Muscle of arm (tissue), 12 donors: Measurements from ENCODE around the gene TXLNG. TPM values are rescaled to one million over a fixed set of nuclear protein-coding genes. Genes with fewer than 3 reads are reported as not detected.
"Not testable (repeated sequence)": the region's sequence is repeated elsewhere in the genome, so short reads cannot be mapped to it uniquely, and the experiment has no call there.

Source experiments
- DNase-seq: peaks from one replicate; pipeline ENCODE4 v3.0.0-alpha.2; 2013
- polyA plus RNA-seq, 12 donors: library from polyadenylated mRNA; unstranded; fragments of 120-200 nt; gene quantifications; one replicate each; pipeline ENCODE4 v1.2.1, GENCODE V29; 2013; ENCODE audit not compliant: insufficient read length in 12 of 12

Gene TXLNG
- polyA plus RNA-seq, 12 donors, result 7.9 to 14.2 (median 9.7) TPM; not detected in 1

DNA sequence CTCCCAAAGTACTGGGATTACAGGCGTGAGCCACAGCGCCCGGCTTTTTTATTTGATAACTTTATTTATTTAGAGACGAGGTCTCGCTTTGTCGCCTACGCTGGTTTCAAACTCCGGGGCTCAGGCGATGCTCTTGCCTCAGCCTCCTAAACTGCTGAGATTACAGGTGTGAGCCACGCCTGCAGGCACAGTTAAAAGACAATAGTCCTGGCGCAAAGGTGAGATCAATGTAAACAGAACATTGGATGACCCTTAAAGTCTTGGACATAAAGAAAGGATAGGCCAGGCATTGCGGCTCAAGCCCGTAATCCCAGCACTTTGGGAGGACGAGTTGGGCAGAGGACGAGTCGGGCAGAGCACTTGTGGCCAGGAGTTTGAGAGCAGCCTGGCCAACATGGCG, 2.8 kb upstream of the TXLNG start:
- DNase-seq, result no peak

GRCh38 chrX:16784440-16784839, 1.8 kb upstream of the TXLNG start:
- DNase-seq, result not testable (repeated sequence)

GRCh38 chrX:16785247-16786138, 773 bp upstream of the TXLNG start:
- no peak for DNase-seq

DNA sequence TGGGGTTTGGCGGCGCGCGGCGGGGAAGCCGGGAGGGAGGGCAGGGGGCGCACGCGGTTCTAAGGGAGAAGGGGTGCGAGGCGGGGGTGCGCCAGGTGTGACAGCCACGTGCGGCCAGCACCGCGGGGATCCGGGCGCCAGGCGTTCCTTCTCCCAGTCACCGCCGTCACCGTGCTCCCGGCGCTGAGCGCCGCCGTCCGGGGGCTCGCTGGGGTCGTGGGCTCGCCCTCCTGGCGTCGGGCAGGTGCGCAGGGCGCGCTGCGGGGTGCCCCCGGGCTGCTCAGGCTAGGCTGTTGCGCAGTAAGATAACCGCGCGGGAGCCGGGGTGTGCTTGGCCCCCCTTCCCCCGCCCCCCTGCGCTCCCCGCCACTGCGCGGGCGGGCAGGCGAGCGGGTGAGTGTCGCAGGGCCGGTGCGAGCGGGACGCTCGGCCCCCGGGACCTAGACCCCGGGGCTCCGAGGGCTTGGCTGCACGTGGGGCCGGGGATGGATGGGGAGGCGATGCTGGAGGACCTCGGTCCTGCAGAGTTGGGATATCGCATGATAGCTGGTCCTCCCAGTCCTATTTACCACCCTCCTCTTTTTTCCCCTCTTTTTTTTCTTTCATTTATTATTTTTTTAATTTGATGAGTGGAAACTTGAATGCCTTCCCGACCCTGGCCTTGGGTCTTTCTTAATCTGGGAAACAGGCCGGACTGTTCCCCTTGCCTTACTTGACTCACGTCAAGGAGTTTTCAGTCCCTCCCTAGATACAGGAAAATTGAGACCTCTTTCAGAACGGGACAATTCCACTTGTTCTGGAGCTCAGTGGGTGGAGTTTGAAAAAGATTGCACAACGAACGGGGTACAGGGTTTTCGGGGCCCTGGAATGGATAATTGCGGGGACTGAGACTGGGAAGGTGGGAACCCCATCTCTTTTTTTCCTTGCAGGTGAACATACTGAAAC, 797 bp downstream of the TXLNG start:
- DNase-seq, result no peak

DNA sequence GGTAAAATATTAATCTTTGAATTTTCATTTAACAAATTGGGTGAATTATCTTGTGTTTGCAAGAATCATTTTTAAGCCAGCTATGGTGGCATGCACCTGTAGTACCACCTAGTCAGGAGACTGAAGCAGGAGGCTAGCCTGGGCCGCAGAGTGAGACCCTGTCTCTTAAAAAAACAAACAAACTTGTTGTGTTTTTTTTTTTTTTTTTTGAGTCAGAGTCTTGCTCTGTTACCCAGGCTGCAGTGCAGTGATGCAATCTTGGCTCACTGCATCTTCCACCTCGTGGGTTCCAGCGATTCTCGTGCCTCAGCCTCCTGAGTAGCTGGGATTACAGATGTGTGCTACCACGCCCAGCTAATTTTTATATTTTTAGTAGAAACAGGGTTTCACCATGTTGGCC, 2.2 kb downstream of the TXLNG start:
- no peak for DNase-seq

GRCh38 chrX:16796298-16796697, 10.0 kb downstream of the TXLNG start:
- DNase-seq, result no peak

- no peak for DNase-seq
Measured at GRCh38 chrX:16797358-16797757, 11.1 kb downstream of the TXLNG start.

- DNase-seq, result no peak
Measured at GRCh38 chrX:16797841-16798240, 11.6 kb downstream of the TXLNG start.

- DNase-seq, result no peak
Measured at GRCh38 chrX:16804923-16805464, 18.7 kb downstream of the TXLNG start.

DNA sequence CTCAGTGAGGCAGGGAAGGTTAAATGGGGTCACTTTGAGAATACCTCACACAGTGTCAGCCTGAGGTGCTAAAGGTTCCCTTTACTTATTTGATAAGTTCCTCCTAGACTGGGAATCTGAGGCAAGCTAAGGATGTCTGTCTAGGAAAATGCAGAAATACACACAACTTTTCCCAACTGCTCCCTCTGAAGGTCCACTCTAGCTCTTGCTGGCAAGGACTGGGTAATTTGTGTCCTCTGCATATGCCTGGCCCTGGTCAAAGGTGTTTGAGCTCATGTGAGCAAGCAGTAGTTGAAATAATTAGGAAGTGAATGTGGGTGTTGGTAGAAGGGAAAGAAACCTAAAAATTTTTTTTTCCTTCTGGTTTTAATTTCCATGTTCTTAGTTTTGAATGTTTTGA, 21.3 kb downstream of the TXLNG start:
- no peak for DNase-seq

- no peak for DNase-seq
Measured at GRCh38 chrX:16807976-16808542, 21.8 kb downstream of the TXLNG start.

GRCh38 chrX:16814597-16814996, 28.3 kb downstream of the TXLNG start:
- DNase-seq, result no peak

GRCh38 chrX:16819634-16820033, 33.4 kb downstream of the TXLNG start:
- DNase-seq, result no peak

GRCh38 chrX:16822723-16823122, 36.5 kb downstream of the TXLNG start:
- DNase-seq, result no peak

DNA sequence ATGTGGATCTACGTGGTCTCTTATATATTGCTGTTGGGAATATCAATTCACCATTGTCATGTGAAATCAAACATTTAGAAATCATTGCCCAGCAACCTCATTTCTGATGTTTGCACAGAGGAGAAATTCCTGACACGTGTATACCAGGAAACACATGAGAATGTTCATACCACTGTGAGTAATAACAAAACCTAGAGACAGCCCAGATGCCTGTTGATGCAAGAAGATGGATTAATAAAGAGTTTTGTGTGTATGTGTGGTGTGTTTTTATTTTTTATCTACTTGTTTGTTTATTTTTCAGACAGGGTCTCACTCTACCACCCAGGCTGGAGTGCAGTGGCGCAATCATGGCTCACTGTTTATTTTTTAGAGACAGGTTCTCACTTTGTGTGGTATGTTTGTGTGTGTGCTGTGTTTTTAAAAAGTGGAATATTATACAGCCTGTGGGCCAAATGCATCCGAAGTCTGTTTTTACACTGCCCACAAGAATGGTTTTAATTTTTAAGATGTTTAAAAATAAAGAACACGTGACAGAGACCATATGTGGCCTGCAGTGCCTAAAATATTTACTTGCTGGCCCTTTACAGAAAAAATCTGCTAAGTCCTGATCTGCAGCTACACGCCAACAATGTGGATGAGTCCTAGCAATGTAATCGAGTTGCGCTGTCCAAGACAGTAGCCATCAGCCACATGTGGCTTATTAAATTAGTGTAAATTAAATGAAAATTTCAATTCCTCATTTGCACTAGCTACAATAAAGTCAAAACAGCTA, 39.2 kb downstream of the TXLNG start:
- DNase-seq, result no peak

DNA sequence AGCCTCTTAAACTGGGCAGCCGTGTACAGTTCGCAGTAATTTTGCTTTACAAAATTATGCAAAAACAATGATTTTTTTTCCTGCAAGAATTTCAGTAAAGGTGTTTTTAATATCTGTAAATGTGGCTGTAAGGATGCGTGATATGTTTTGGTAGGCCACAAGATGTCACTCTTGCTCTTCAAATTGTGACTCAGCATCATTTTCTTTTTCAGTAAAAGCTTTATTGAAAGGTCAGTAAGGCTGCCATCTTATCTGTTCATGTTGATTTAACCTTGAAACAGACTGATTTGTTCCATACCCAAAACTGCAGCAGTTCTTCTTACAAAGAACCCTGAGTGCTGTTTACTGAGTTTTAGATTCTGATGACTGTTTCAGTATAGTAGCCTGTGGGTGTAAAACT, 39.9 kb downstream of the TXLNG start:
- peak; percentile 37 for DNase-seq

DNA sequence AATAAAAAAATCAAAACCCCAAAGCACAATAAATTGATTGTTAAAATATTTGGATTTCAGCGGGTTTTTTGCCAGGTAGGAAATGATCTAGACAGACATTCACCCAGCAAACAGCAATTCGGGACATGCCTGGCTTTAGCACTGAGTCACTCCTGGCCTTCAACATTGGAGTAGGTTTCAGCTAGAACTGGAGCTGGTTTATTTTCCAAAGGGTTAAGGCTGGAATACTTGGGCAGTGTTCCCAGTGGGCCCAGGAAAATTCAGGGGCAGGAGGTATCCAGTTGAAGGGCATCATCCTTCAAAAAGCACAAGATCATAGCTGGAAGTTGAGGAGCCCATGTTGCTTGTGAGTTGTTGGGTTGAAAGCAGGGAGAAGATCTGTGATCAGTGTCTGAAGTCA, 41.0 kb downstream of the TXLNG start:
- DNase-seq, result no peak

DNA sequence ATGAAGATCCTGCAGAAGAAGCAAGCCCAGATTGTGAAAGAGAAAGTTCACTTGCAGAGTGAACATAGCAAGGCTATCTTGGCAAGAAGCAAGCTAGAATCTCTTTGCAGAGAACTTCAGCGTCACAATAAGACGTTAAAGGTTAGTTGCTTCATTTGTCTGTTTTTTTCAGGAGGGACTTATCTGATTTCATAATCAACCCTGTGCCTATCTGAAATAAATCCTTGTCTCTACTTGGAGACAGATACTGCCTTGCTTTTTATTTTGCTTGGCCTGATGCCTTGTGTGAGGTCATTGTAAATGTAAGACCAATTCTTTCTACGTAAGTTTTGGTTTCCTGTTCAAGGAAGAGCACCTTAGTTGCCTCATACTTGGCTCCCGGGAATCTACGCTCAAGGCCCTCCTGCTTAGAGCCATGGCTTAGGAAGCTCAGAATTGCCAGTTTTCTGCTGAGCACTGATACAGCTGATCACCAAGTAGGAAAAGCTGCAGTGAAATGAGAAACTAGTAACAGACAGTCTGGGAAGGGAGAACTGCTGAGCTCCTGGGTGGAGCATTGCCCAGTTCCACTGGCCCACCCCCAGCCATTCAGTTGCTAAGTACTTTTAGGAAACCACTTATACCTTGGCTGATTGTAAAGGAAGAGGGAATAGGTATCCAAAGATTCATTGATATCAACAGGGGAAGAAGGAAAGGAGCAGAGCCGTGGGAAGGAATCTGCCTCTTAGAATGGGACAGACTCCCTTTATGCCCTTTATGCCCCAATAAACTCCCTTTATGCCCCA, 42.0 kb downstream of the TXLNG start:
- peak; percentile 35 for DNase-seq

DNA sequence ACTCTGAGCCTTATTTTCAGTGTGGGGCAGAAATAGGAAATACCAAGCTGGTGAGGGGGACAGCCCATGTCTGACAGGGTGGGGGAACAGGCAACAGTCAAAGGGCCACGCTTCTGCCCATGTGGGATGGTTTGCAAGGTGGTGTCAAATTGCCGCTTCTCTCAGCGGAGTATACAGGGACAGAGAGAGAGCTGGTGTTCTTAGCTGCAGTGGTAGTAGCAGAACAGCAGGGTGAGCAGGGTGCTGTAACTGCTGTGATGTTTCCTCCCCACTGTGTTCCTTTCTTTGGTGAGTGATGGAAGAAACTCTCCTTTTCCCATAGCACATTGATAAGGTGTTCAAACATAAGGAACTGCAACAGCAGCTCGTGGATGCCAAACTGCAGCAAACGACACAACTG, 46.0 kb downstream of the TXLNG start:
- DNase-seq, result no peak

- no peak for DNase-seq
Measured at GRCh38 chrX:16834806-16835205, 48.5 kb downstream of the TXLNG start.
